ENCODE results near the gene PRDM16.

The PRDM16 gene

DNA sequence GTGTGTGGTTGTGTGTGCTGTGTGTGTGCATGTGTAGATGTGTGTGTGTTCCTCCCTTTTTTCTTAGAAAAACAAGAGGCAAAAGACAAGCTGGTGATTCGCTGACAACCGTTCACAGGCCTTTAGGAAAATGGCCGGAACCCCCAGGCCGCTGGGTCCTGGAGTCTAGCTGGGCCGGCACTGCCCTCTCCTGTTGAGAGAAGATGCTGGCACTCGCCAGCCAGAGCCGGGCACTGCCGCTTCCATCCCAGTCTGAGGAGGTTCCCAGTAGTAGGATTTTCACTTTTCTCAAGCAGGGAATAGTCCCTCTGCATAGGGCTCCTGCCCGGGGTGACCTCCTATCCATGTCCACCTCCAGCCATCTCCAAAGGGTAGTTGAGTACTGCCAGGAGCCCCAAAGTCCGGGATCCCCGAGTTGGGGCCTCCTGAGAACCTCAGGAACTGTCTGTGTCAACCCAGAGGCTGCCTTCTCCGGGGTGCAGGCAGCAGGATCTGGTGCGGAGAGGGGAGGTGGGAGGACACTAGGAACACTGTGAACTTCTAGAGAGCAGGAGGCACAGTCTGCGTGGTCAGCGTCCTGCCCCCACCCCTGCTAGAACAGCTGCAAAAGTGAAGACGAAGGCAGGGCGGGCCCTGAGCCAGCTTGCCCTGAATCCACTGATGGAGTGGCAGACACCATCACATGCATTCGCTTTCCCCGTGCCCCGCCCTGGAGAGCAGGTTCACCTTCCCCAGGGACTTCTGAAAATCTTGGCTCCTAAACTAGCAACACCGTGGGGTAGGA lies 341.3 kb downstream of the PRDM16 start:
- no peak for DNase-seq (ENCODE audit: low read depth in 2 of 2)

GRCh38 chr1:3411806-3412205 lies 342.8 kb downstream of the PRDM16 start:
- DNase-seq (ENCODE audit: low read depth in 2 of 2), result no peak

GRCh38 chr1:3412376-3412775 lies 343.4 kb downstream of the PRDM16 start:
- no peak for DNase-seq (ENCODE audit: low read depth in 2 of 2)

GRCh38 chr1:3413975-3414710 lies 345.1 kb downstream of the PRDM16 start:
- DNase-seq (ENCODE audit: low read depth in 2 of 2), result no peak

DNA sequence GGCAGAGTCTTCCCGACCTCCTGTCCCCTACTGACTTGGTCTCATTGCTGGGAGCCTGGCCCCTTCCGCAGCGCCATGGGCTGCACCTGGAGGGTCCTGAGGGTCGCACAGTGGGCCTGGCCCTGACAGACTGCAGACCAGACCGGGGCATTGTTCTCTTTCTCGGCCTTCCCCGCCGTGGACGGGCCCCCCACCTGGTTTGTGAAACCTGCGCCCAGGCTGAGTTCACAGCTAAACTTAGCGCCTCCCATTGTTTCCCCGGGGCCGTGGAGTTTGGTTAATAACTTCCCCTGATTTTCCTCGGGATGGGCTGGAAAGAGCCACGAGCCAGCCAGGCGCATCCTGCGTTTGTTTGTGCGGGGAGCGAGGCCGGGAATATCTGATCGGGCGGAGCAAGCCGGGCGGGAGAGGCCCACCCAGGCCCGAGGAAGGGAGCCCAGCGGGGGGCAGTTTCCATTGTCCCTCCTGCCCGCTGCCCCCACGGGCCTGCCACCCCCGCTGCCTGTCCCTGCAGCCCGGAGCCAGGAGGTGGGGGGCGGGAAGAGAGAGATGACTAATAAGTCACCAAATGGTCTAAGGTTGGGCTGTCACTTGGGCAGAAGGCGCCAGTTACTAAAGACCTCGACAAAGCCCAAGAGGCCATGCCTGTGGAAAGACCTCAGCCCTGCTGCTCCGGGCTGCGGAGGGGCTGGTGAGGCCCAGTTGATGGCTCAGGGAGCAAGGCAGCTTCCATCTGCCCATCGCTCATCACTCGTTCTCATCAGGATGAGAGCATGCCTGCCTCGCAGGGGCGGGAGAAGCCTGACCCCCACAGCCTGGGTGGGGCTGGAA lies 346.5 kb downstream of the PRDM16 start:
- no peak for DNase-seq (ENCODE audit: low read depth in 2 of 2)

DNA sequence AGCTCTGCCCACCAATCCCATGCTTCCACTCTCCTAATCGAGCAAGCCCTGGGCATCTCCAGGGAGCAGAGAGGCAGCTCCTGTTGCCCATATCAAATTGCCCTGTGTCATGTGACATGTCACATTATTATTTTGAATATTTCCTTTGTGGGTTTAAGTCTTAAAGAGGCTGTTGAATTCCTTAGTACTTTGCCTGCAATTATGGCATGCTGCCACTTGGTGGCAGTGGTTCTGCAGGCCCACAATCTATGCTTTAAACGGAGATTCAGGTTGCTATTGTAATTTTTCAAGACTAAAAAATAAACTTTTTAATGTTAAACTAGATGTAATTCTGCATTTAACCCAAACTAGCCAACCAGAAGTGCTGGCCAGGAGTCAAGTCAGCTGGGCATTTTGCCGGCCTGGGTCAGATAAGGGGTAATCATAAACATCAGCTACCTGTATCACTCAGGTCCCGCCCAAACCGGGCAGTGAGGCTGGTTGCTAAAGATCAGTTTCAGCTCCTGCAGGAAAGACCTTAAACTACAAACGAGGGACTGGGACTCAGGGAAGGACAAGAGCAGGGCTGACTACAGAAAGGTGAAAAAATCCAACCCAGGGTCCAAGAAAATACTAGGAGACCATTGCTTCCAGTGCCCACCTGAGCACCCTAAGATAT lies 348.2 kb downstream of the PRDM16 start:
- no peak for DNase-seq (ENCODE audit: low read depth in 2 of 2)

DNA sequence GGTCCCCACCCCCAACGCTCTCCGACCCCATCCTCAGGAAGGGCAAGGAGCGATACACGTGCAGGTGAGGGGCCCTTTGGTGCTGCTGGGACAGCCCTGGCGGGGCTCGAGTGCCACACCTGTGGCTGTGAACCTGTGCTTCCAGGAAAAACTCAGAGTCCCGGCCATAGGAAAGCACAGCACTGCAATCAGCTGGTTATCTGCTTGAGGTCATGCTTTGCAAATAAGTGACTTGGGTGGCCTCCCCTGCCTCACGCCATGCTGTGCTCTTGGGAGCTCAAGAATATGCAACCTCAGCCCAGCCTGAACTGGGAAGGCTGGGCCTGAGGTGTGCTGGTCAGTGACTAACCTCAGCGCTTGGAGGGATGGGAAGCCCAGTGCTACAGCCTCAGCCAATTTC lies 348.9 kb downstream of the PRDM16 start:
- DNase-seq (ENCODE audit: low read depth in 2 of 2), result no peak

DNA sequence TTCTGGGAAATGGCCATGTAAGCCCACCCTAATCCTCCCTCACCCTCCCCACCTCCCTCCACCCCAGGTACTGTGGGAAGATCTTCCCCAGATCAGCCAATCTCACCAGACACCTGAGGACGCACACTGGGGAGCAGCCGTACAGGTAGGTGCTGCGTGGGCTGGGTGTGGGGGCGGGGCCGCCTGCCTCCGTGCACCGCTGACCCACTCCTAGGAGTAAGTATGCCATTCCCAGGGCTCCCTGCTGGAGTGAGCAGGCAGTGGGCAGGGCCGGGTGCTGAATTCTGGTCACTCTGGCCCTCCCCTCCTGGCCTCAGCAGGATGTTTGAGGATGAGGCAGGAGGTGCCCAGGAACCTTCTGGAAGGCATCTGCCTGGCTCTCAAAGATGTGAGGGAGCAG lies 349.6 kb downstream of the PRDM16 start:
- DNase-seq (ENCODE audit: low read depth in 2 of 2), result no peak

- DNase-seq (ENCODE audit: low read depth in 2 of 2), result no peak
These were observed 350.6 kb downstream of the PRDM16 start for GRCh38 chr1:3419415-3420204.

DNA sequence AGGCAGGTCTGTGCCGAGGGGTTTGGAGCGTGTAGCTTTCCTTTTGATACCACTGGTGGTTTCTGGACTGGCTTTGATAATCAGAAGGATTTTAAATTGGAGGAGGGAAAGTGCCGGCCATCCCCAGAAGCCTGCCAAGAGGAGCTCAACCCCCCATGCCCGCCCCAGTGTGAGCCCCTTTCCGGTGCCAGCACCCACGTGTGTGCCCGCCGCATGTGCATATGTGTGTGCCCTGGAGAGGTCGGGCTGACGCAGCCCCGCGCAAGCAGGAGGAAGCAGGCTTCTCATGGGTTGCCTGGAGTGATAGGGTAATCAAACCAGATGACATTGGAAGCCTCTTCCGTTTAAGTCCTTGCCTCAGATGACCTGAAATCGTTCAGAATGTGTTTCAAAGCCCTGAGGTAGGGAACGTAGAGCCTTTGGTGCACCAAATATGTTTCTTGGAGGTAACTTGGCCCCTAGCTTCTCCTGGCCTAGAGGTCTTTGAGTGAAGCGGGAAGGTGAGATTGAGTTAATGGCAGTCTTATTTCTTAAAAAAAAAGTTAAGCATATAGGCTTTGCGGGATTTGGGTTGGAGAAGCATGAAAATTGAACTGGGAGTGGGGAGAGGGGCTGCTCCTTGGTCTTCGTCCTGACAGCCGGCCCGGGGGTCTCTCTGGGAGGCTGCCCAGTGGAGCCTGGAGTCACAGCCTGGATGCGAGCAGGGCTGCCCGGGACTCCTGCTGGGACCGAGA lies 351.4 kb downstream of the PRDM16 start:
- DNase-seq (ENCODE audit: low read depth in 2 of 2), result no peak

GRCh38 chr1:3422638-3423037 lies 353.6 kb downstream of the PRDM16 start:
- DNase-seq (ENCODE audit: low read depth in 2 of 2), result no peak

GRCh38 chr1:3423245-3423829 lies 354.3 kb downstream of the PRDM16 start:
- DNase-seq (ENCODE audit: low read depth in 2 of 2), result no peak

DNA sequence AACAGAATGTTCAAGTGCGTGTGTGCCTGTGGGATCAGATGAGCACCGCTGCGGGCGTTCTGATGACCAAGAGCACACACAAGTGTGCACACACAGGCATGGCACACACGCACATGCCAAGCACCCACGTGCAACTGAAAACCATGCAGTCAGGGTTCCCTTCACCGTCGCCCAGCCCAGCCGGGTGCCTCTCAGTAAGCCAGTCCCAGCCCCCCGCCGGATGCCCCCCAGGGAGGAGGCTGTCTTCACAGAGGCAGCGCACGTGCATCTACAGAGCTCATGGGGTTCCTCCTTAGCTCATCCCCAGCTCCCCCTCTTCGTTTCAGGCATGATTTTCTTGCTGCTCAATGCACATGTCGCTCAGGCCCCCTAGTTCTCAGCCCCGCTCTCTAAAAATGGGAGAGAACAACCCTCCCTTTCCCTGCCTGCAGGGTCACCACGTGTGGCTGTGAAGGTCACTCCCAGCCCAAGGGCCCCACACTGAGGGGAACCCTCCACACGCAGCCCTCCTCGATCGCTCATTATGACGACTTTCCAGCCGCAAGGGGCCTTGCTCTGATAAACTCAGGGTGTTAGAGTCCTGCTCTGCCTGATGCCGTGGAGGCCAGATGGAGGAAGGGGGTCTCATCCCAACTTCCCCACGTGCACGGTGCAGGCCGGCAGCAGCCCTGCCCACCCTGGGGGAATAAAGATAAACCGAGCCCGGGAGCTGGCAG lies 355.1 kb downstream of the PRDM16 start:
- DNase-seq (ENCODE audit: low read depth in 2 of 2), result no peak

- no peak for DNase-seq (ENCODE audit: low read depth in 2 of 2)
These were observed 356.6 kb downstream of the PRDM16 start for GRCh38 chr1:3425486-3426215.

DNA sequence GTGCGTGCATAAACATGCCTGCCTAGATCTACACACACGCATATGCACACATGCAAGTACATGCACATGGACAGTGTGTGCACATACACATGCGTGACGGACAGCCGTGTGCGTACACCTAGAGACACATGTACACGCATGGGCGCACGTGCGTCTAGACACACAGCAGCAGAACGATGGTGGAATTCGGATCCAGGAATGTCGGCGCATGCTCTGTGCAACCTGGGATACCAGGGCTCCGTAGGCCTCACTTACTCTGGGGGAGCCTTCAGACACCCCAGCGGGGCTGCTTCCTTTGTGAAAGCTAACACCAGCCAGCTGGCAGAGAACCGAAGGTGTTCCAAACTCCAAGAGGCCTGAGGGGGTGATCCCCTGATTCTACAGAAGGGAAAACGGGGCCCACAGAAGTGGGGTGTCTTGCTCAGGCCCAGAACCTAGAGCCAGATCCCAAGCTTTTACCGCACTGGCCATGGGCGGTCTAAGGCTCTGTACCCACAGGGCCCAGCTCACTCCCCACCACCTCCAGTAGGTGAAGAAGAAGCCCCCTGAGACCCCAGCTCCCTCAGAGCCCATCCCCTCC lies 358.0 kb downstream of the PRDM16 start:
- DNase-seq (ENCODE audit: low read depth in 2 of 2), result no peak

GRCh38 chr1:3427711-3428704 lies 359.0 kb downstream of the PRDM16 start:
- DNase-seq (ENCODE audit: low read depth in 2 of 2), result no peak

GRCh38 chr1:3428899-3429298 lies 359.9 kb downstream of the PRDM16 start:
- no peak for DNase-seq (ENCODE audit: low read depth in 2 of 2)

All from stimulated activated CD8-positive, alpha-beta memory T cell treated with anti-CD3 and anti-CD28 coated beads, Interleukin-7, amount 100 ng/mL, for 4 hours (primary cell).